Calu3 (cell line): ENCODE measurements around the gene TMED1. TPM values are rescaled to one million over a fixed set of nuclear protein-coding genes. Genes with fewer than 3 reads are reported as not detected.

Source experiments
- BruUV-seq: library from RNA; stranded (reverse); fragments of 400-500 nt; replicated peaks from 2 replicates; lab custom pipeline; 2021; lab: Mats Ljungman, UMichigan
- CTCF ChIA-PET: fragments of 300-600 bp; sonication (Branson Sonifier 250); formaldehyde crosslinking; loops from one replicate; lab custom pipeline; 2022; ENCODE audit warnings: antibody characterized with exemption; lab: Charles Lee
- DNase-seq: peaks from one replicate; pipeline ENCODE4 v3.0.0; 2022
- H3K27ac Mint-ChIP-seq: one replicate; pipeline ENCODE4 v1.8.0; 2022; ENCODE audit warnings: mixed read lengths; ENCODE audit not compliant: unreplicated experiment
- H3K27me3 Mint-ChIP-seq: one replicate; pipeline ENCODE4 v1.8.0; 2022; ENCODE audit warnings: mixed read lengths; ENCODE audit not compliant: unreplicated experiment
- H3K36me3 Mint-ChIP-seq: one replicate; pipeline ENCODE4 v1.8.0; 2022; ENCODE audit warnings: mild to moderate bottlenecking, moderate library complexity, mixed read lengths; ENCODE audit not compliant: insufficient read depth, unreplicated experiment
- H3K4me1 Mint-ChIP-seq: one replicate; pipeline ENCODE4 v1.8.0; 2022; ENCODE audit warnings: mild to moderate bottlenecking, low read depth, mixed read lengths; ENCODE audit not compliant: unreplicated experiment
- H3K4me3 Mint-ChIP-seq: one replicate; pipeline ENCODE4 v1.8.0; 2022; ENCODE audit warnings: mild to moderate bottlenecking, low read depth, moderate library complexity, mixed read lengths; ENCODE audit not compliant: unreplicated experiment
- H3K9me3 Mint-ChIP-seq: one replicate; pipeline ENCODE4 v1.8.0; 2022; ENCODE audit warnings: low read depth, mixed read lengths; ENCODE audit not compliant: unreplicated experiment
- intact Hi-C: fragments of 100-400 bp; cut with micrococcal nuclease; formaldehyde crosslinking; loops from one replicate; pipeline ENCODE4 v1.10.0; 2022; ENCODE audit not compliant: unreplicated experiment
- total RNA-seq: library from RNA; stranded (reverse); gene quantifications from 2 replicates; pipeline ENCODE4 v1.2.3, GENCODE V29; 2022
- TF ChIP-seq, protein P1 (sequence below): fragments of 200-600 bp; IDR thresholded peaks from one replicate; pipeline ENCODE4 v1.8.0; 2022; ENCODE audit warnings: antibody characterized with exemption; ENCODE audit not compliant: unreplicated experiment

The TMED1 gene
- total RNA-seq, 1 experiment from 2014 or later = 20.7 TPM

DNA sequence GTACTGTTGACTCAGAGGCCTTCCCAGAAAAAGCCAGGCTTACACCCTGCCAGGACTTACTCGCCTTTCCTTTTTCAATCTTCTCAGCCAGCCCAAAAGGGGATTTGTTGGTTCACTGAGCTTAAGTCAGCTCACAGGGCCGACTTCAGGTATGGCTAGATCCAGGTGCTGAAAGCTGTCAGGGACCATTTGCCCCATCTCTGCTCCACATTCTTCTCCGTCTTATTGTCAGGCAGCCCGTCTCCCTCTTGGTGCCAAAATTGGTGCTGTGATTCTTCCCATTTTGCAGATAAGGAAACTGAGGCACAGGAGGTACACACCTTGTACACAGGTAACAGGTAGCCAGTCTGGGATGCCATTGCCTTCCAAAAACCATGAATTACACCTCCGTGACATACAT is 14.6 kb upstream of the TMED1 start:
- BruUV-seq = no TSS peak
- no peaks in the 10 kb centered on the region for H3K9me3 Mint-ChIP-seq
- intact Hi-C loops = no loop called here
- no peaks in the 10 kb centered on the region for H3K4me1 Mint-ChIP-seq
- H3K4me3 Mint-ChIP-seq = no peak overlapping the region
- H3K36me3 Mint-ChIP-seq = no peaks in the 10 kb centered on the region
- TF ChIP-seq, protein P1, sequence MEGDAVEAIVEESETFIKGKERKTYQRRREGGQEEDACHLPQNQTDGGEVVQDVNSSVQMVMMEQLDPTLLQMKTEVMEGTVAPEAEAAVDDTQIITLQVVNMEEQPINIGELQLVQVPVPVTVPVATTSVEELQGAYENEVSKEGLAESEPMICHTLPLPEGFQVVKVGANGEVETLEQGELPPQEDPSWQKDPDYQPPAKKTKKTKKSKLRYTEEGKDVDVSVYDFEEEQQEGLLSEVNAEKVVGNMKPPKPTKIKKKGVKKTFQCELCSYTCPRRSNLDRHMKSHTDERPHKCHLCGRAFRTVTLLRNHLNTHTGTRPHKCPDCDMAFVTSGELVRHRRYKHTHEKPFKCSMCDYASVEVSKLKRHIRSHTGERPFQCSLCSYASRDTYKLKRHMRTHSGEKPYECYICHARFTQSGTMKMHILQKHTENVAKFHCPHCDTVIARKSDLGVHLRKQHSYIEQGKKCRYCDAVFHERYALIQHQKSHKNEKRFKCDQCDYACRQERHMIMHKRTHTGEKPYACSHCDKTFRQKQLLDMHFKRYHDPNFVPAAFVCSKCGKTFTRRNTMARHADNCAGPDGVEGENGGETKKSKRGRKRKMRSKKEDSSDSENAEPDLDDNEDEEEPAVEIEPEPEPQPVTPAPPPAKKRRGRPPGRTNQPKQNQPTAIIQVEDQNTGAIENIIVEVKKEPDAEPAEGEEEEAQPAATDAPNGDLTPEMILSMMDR = no peak
- H3K27me3 Mint-ChIP-seq = peaks cover 9% of the 10 kb centered on the region
- CTCF ChIA-PET = no interaction called here
- no peak overlapping the region for H3K27ac Mint-ChIP-seq
- no peak for DNase-seq

- H3K27ac Mint-ChIP-seq = no peak within 1 kb of the TSS
- H3K27me3 Mint-ChIP-seq = peaks cover 9% of the 10 kb centered on the region
- TF ChIP-seq, protein P1 = no peak
- no TSS peak for BruUV-seq
- DNase-seq = no peak
- no peak within 1 kb of the TSS for H3K4me3 Mint-ChIP-seq
- intact Hi-C loops = no loop called here
- H3K9me3 Mint-ChIP-seq = no peaks in the 10 kb centered on the region
- H3K36me3 Mint-ChIP-seq = no peaks in the 10 kb centered on the region
- CTCF ChIA-PET = no interaction called here
- no peaks in the 10 kb centered on the region for H3K4me1 Mint-ChIP-seq
Observed at GRCh38 chr19:10848230-10848856, 12.3 kb upstream of the TMED1 start, which contains the start of gene C19orf38. TSS of gene C19orf38 (plus strand) at chr19:10848415. CDS start at chr19:10848509, 94 bp downstream.

- peaks cover 9% of the 10 kb centered on the region for H3K27me3 Mint-ChIP-seq
- no peak overlapping the region for H3K4me3 Mint-ChIP-seq
- H3K9me3 Mint-ChIP-seq = no peaks in the 10 kb centered on the region
- H3K4me1 Mint-ChIP-seq = no peaks in the 10 kb centered on the region
- intact Hi-C loops = no loop called here
- DNase-seq = no peak
- H3K27ac Mint-ChIP-seq = no peak overlapping the region
- CTCF ChIA-PET = interaction anchor here (1.4 kb wide), 1 partner anchor 11 kb away, joined by 5 read pairs; the partner anchor contains the start of gene TMED1
- no peaks in the 10 kb centered on the region for H3K36me3 Mint-ChIP-seq
- TF ChIP-seq, protein P1 = no peak
- BruUV-seq = no TSS peak
Observed at GRCh38 chr19:10846500-10847202, 10.6 kb upstream of the TMED1 start.

- BruUV-seq = no TSS peak
- no peak overlapping the region for H3K4me3 Mint-ChIP-seq
- no peaks in the 10 kb centered on the region for H3K4me1 Mint-ChIP-seq
- CTCF ChIA-PET = interaction anchor here (0.6 kb wide), 2 partner anchors 15 to 69 kb away, joined by 4 read pairs; no protein-coding TSS in a partner anchor
- peaks cover 2% of the 10 kb centered on the region for H3K9me3 Mint-ChIP-seq
- intact Hi-C loops = no loop called here
- H3K36me3 Mint-ChIP-seq = no peaks in the 10 kb centered on the region
- H3K27ac Mint-ChIP-seq = no peak overlapping the region
- DNase-seq = no peak
- H3K27me3 Mint-ChIP-seq = no peaks in the 10 kb centered on the region
- TF ChIP-seq, protein P1 = no peak
Observed at GRCh38 chr19:10842788-10843187, 6.8 kb upstream of the TMED1 start.
